ENCODE data around the gene THSD4.

THSD4 gene

DNA sequence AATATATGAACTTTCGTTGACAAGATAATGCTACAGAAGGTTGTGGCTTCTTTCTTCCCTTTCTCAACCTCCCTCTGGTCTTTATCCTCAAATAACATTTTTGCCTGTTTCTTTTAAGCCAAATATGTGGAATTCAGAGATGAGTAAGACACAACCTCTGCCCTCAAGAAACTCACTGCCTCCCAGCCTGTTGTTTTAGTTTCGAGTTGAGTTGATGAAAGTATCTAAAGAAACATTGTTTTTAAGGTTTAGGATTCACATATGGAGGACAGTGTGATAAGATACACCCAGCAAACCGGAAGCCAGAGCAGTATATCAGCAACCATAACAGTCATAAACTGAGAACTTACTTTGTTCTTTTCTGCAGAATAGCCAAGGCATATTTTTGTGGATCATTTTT, 218.6 kb downstream of the THSD4 start:
- peak; percentile 58 for DNase-seq

DNA sequence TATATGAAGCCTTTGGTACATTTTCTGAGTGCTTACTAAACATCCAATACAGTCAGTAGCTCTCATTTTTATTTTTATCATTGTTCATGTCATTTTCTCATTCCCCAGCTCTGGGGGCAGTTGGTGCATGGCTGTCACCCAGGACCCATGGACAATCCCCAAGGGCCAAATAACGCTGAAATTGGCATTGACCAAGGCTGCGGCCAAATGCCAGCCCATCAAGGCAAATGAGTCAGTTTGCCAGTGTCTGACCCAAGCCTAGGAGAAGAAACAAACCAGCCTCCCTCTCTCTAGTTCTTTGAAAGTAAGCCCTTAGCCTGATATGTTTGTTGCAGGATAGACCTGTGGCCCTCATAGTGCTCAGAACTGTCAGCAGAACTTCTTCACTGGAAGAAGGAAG, 219.2 kb downstream of the THSD4 start:
- DNase-seq: no peak

DNA sequence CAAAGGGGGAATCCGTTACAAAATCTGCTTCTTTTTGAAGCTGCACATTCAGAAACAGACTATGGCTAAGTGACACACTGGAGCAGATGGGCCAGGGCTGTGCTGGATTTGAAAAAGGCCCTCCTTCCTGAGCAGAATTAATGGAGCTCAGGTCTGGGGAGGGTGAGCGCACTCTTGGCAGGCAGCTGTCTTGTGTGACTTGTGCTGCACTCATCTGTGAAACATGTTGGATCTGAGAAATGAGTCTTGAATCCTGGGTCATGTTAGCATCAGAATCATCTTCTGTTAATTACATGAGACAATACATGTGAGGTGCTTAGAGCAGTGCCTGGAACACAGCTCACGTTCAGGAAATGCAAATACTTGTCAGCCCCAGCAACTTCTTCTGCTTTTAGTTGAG, 219.6 kb downstream of the THSD4 start:
- DNase-seq: no peak

DNA sequence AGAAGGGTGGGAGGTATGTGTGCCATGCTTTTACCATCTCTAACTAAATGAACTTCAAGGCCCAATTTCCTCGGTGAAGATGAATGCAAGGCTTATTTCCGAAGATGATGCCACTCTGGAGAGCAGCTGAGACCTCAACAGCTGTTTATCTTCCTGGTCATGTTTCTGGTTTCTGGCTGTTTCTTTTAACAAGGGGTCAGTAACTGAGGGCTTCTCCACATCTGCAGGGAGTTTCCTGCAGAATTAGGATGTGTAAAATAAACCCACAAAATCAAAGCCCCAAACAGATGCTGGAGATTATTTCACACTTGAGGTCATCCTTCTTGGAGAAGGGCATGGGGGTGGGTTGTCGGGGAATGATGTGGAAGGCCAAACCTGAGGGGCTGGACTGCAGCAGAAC, 220.3 kb downstream of the THSD4 start:
- DNase-seq: no peak

DNA sequence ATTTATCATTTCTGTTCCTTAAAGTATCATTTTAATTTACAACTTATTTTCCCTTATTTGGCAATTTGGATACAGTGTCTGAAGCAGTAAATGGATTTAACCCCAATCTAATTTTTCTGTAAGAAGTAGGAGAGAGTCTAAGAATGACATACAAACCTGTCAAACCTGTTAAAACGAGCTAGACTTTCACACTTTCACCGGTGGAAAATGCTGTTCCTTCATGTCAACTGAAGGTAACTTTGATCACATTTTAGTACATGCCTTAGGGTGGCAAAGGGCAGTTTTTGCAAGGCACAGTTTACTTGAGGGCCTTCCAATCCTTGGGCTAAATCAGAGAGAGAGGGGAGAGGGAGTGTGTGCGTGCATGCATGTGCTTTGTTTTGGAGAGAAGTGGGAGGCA, 221.4 kb downstream of the THSD4 start:
- no peak for DNase-seq

DNA sequence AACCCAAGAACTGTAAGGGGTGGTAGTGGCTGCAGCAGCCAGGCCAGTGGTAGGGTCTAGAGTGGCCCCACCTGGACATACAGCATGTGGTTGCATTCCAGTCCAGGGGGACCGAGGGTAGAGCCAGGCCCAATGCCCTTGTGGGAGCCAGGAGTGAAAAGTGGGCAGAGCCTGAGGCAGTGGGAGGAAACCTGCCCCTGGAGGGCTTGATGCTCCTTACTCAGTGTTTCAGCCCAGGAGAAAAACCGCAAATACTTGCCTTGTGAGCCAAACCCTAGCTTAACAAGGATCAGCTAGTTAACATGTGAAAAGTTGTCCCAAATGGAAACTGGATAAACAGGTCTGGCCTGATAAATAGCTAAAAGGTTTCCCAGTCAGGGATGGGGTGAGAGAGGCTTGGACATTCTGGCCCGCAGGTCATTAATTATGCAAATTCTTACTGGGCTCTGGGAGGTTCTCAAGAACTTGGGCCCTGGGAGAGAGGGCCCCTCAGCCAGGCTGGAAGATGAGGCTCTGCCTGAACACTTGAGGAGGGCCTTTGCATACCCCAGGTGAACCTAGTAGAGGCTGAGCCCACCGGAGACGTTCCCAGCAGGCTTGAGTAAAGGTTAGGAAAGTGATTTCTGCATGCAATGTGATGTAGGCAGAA, 222.1 kb downstream of the THSD4 start:
- DNase-seq: no peak

DNA sequence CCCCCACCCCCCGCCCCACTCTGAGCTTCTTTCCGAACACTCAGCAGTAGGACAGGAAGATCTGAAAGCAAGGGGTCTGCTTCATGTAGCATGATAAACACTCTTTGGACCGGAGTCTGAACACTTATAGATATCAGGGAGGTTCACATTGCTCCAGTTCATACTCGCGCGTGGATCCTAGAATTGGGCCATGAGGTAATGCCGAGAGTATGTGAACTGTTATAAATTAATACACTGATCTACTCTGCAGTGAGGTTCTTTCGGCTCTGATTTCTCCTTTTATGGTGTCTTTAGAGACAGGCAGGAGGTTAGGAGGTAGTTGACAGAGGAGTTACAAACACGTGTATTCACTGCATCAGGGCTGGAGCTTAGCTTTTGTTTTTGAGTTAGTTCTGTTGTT, 223.0 kb downstream of the THSD4 start:
- DNase-seq: no peak

DNA sequence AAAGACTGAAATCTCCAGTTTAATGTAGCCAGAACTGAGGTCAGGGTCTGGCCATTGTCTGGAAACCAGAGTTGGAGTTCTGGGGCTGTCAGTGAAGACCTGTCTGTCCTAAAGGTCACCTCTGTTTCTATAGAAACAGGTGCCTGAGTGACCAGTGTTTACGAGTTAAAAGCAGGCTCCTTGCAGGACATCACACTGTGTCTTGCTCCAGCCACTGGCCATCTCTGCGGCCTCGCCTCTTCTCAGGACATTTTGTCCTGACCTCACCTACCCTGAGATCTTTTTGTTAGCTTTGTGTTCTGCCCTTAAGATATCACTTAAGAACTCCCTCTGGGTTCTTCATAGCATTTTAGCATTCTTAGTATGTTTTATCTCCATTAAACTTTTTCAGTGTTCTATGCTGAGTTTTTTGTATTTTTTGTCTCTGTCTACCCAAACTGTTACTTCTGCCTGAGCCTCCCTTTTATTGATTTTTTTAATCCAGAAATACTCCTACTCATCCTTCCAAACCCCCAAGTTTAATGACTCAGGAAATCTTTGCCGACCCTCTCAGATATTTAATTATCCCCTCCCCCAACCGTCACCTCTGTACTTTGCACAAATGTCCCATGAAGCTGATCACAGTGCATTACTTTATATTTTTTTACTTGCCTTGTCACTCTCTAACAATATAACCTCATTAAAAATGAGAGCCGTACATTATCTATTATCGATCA, 223.7 kb downstream of the THSD4 start:
- DNase-seq: no peak

DNA sequence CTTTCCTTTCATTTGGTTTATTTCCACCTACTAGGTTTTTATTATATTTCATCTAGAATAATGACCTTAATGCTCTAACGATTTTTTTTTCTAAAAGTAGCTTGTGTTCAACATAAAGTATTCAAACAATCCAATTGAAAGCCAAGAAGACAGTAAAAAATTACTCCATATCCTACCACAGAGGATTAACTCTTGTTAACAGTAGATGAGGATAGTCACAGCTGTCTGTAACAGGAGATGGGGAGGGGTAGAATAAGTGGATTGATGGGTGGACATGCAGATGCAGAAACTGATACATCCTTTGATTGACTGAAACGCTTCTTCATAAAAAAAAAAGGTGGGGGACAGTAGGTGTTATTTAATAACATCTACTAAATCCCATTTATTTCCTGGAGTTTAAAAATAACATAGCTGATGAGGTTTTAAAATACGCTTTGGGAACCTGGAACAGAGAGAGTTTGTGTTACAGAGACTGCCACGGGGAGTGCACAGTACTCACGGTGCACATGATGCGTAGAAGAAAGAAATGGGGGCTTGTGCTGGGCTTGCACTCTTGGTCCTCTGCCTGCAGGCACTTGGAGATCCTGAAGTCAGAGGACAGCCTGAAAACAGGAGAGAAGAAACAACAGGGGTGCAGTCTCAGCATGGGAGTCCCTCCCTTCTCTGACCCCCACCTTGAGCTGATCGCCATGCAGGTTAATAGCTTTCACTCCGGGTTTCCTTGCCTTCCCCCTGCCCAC, 226.7 kb downstream of the THSD4 start:
- no peak for DNase-seq

DNA sequence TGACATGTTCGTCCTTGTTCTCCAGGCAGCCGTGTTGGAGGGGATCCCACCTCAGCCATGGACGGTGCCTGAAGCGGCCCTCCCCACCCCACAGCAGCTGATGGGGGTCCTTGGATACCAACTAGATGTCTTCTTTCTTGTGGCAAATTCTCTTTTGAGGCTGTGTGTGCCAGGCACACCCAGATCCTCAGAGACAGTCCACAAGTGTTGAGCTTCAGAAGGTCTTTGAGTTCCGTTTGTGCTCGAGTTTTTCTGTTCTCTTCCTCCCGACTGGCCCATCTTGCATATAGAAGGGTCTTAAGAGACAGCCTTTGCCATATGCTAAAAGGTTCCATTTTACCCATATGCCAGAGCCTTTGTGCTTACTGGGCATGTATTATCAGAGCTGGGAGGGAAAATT, 227.4 kb downstream of the THSD4 start:
- DNase-seq: no peak

DNA sequence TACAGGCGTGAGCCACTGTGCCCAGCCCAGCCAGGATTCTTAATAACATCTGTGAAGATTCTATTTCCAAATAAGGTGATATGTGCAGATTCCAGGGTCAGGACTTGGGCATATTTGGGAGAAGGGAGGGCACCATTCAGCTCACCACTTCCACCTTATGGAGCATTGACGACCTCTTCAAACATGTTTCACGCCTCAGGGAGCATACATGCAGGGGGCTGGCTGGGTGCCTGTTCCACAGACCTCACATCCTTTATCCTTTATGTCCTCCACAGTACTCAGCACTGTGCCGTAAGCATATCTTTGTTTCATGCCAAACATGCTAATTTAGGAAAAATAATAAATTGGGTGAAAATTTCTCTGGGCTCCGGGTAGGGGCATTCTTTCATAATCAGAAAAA, 229.0 kb downstream of the THSD4 start:
- DNase-seq: no peak

DNA sequence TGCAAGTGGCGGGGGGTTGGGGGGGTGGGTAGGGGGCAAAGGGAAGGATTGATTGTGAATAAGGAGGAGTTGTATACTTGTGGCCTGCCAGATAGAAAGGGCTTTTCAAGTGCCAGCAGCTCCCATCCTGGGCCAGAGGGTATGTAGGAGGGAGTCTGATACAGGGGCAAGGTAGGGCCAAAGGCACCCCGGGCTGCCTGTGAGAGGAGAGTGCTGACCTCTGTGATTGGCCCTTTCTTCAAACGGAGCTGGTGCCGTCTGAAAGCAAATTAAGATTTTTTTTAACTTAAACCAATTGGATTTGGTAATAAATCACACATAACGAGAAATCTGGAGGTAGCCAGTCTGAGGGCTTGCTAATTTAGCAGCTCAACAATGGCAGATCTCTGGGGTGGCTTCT, 229.9 kb downstream of the THSD4 start:
- no peak for DNase-seq

DNA sequence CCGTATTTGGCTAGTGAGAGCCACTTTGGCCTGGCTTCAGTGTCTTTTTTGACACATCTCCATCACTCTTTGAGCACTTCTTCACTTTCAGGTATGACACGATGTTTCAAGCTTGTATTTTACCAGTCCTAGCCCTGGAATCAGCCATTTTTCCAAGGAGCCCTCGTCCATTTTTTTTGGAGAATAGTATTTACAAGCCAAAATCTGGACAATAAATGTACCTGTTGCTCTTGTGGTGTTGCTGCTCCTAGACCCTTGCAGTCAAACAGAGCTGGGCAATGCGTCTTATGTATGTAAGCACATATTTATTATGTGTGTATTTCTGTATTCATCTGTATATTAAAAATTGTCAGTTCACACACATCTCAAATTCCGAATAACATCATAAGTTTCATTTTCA, 231.2 kb downstream of the THSD4 start:
- DNase-seq: no peak

DNA sequence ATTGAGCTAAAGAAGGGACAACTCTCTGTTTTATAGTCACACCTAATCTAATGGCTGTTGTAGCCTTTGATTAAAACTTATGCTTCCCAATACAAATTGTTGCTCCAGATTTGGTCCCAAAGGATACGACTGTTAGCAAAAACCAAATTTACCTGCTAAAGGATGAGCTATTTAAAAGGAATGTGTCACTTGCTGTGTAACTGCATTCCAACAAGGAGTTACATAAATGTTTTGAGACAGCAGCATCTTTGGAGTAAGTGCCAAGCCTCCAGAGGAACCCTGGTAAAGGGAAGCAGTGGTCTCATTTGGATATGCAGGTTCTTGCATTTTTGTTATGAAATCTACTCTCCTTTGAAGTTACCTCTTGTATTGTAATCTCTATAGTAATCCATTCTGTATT, 233.3 kb downstream of the THSD4 start:
- DNase-seq: no peak

DNA sequence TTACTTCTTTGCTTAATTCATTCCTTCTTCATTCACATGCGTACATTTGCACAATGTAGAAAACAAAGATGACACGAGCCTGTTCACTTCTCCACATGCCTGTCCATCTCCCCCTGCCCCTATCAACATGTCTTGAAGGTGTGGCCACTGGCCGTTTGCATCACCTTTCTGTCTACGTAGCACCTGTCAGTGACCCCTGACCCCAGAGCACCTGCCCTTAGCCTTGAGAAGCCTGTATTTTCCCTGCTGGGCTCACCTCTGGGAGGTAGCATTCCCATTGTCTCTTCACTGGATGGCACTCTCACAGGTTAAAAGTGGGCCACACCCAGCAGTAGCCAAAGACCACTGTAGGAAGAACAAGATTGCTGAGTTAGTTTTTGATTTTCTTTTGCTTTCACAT, 234.1 kb downstream of the THSD4 start:
- no peak for DNase-seq

DNA sequence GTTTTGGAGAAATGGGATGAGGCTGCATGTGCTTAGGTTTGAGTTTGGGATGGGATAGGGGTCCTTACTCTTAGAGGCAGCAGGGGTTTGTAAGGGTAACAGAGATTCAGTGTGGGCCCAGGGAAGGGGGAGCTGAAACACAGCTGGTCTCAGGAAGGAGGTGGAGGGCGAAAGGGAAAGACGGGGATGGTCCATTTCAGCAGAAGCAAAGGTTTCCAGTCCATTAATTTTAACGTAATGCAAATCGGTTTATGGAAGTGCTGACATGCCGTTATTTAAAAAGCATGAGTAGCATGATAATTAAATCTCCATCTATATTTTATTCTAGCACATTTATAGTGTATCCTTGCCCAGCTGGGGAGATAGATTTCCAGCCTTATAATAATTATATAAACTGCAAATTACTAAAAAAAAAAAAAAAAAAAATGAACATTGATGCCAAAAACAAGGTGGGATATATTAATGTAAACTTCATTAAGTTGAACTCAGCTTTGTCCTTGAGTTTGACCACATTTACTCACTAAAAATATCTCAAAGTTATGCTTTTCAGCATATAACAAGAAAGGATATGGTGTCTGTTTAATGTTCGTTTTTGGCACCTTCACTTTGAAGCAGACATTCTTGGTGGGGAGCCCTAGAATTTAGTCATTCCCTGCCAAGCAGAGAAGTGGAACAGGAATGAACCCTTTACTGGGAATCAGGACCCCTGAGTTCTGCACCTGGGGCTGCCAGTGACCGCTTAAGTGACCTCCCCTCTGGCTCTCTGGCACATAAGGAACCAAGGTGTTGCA, 234.7 kb downstream of the THSD4 start:
- DNase-seq: no peak

DNA sequence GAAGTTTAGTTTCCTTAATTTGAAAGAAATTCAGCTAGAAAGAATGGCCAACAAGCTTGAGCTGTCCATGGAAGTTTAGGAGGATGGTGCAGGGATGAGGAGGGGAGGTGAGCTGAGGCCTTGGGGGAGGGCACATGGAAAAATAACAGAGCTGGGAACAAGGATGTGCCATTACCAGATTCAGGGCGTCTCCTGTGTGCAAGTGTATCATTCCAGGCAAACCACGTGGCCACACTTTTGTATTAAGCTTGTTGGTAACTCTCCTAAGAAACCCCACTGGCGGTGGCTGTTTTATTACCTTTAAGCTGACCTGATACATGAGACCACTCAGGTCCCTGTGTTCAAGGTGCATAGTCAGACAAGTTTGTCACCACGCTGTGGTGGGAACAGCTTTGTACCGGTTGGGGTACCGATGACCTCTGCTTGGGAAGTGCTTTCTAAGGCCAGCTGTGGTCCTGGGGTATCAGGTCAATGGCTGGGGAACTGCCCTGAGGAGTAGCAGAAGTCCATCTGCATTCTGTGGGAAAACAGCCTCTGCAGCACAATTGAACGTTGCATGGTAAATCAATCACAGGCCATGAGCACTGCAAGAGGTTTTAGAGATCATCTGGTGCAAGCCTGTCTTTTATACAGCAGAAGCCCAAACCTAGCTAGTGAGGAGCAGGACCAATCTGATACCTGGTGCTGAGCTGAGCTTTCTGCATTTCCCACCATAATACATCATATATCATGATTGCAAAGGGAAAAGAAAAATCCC, 235.5 kb downstream of the THSD4 start:
- DNase-seq: no peak

DNA sequence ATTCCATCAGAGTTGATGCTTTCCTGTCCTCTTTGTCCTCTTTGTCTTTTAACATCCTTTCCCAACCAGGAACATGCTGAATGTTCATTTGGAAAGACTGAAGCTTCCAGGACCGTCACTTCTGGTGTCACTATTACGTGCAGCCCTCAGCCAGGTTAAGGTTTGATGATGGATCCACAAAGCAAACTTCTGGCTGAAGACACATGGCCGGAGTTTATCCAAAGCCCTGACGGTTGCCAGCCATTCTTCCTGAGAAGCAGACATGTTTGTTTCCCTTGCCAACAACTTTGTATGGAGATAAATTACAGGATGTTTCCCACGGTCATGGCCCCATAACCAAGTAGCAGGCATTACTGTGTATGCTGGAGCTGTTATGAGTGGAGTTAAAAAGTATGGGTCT, 236.9 kb downstream of the THSD4 start:
- no peak for DNase-seq

DNA sequence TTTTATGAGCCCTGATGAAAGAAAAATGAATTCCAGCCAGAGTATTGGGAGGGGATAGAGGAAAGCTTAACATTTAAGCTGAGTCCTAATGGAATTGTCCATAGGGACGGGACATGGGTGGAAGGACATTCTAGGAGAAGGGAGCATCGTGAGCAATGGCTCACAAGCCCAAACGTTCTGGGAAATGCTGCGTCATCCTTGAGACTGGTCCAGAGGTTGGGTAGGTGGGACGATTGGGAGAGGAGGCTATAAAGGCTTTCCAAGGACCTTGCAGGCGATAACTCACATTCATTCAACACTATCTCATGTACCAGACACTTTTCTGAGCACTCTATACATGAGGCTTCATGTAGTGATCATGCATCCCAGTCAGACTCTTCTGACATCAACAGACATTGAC, 237.5 kb downstream of the THSD4 start:
- DNase-seq: no peak

DNA sequence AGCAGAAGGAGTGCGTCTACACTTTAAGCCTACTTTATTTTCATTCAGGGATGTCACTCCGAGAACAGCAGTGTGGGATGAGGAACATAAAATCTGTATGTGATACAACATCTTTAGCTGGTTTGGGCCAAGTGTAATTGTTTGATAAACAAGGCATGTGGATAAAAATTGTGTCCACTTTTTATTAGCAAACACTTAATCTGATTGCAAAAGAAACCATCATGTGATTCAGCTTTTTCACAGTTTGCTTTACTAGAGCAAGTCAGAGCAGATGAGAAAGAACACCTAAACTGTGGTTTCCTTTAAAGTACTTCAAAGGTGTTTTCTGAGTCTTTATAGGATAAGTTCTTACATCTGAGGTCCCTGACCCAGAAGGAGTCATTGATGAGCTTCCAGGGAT, 237.9 kb downstream of the THSD4 start:
- DNase-seq: no peak

DNA sequence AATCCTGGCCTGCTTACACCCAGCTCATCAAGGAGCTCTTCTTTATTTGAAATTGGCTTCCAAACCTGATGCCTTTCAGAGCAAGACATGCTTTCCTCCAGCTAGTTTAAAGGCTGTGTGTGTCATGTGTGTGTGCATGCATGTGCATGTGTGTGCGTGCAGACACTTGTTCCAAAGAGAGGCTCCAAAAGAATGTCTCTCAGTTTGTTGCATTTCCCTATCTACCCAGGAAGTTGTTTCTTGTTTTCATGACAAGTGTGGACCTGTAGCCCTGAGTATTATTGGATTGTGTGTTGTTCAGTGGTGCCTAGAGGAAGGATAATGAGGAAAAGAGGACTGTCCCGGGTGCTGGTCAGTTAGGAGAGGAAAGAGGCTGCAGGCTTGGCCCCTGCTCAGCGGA, 240.0 kb downstream of the THSD4 start:
- DNase-seq: no peak

DNA sequence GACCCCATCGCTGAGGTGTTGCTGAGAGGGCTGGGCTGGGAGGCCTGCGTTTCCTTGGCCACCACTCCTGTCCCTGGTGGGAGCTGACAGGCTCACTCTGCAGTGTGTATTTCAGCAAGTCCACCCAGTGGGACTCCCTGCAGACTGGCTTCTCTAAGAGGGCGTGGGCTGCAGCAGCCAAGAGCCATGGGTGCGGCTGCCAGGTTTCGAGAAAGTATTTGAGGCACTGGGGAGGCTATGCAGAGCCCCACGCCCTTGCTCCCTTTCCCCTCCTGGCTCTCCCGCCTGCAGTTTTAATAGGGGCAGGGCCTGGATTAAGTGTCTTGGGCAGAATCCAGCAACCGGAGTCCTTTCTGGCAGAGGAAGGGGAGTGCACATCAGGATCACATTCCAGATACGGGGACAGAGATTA, 242.1 kb downstream of the THSD4 start:
- DNase-seq: no peak

DNA sequence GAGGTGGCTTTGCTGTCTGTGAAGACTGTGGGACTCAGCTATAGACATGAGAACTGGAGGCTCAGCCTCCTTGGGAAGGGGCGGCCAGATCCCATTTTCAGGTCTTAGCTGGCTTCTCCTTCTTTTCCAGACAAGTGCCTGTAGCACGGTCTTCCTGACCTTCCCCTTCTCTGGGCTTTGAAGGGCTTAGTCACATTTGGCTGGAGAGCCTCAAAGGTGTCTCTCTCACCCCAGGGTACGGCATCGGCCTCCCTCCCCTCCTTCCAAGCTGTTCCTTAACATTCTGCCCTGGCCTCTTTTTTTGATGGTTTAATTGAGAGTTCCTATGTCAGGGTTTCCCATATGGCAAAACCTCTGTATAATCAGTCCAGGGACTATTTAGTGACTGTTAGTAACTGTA, 242.7 kb downstream of the THSD4 start:
- DNase-seq: no peak

Measured in activated CD4-positive, alpha-beta T cell treated with anti-CD3 and anti-CD28 coated beads, Interleukin-10, Interleukin-2, amounts not matched to agents 100 ng/mL and 50 ng/mL, durations not matched to agents 16 hours and 8 hours (primary cell).